Measurements from ENCODE around the gene ANKRD35.
"Not testable (repeated sequence)": the region's sequence is repeated elsewhere in the genome, so short reads cannot be mapped to it uniquely, and the experiment has no call there.

ANKRD35 gene, protein sequence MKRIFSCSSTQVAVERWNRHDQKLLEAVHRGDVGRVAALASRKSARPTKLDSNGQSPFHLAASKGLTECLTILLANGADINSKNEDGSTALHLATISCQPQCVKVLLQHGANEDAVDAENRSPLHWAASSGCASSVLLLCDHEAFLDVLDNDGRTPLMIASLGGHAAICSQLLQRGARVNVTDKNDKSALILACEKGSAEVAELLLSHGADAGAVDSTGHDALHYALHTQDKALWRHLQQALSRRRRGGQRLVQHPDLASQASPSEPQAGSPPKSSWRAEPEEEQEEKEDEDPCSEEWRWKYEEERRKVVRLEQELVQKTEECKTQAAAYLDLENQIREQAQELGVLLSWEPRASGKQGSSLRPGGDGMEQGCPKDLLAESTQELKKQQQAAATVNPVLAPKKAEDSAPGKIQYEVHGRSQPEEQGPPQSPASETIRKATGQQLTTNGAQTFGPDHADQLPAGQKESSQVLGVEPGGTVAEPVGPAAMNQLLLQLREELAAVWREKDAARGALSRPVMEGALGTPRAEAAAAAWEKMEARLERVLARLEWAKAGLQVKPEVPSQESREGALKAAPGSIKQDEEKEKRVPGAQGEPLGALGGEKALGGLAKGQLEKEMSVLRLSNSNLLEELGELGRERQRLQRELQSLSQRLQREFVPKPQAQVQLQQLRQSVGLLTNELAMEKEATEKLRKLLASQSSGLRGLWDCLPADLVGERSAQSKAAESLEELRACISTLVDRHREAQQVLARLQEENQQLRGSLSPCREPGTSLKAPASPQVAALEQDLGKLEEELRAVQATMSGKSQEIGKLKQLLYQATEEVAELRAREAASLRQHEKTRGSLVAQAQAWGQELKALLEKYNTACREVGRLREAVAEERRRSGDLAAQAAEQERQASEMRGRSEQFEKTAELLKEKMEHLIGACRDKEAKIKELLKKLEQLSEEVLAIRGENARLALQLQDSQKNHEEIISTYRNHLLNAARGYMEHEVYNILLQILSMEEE

DNA sequence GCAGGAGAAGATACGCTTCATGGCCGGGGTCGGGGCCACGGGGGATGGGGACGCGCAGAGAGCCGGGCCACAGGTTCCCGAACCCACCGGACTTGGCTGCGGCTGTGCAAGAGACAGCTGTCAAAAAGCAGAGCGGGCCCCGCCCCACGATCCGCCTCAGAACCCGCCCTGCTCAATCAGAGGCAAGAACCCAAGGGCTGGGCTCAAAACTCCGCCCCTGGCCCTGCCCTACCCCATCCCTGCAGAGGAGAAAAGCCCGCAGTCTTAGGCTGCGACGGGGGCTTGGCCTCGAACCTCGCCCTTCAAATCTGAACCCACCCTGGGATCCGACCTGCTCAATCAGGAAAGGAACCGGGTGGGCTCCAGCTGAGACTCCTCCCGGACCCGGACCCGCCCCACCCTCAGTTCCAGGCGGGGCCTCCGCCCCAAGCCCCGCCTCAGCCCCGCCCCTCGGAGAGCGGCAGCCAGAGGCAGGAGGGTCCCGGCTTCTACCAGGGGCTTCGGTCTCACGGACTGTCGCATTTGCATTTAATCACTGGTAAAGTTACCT is at the start of gene ANKRD35:
Gene ANKRD35 (minus strand): TSS at position 129 of the 550 bp plus-strand sequence. CDS start 108 bp downstream, at position 21.
- DNase-seq, result no peak

DNA sequence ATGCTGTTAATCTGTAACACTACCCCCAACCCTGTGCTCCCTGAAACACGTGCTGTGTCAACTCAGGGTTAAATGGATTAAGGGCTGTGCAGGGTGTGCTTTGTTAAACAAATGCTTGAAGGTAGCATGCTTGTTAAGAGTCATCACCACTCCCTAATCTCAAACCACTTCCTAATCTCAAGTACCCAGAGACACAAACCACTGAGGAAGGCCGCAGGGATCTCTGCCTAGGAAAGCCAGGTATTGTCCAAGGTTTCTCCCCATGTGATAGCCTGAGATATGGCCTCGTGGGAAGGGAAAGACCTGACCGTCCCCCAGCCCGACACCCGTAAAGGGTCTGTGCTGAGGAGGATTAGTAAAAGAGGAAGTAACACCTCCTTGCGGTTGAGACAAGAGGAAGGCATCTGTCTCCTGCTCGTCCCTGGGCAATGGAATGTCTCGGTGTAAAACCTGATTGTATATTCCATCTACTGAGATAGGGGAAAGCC is 46.9 kb upstream of the ANKRD35 start:
- DNase-seq, result not testable (repeated sequence)

DNA sequence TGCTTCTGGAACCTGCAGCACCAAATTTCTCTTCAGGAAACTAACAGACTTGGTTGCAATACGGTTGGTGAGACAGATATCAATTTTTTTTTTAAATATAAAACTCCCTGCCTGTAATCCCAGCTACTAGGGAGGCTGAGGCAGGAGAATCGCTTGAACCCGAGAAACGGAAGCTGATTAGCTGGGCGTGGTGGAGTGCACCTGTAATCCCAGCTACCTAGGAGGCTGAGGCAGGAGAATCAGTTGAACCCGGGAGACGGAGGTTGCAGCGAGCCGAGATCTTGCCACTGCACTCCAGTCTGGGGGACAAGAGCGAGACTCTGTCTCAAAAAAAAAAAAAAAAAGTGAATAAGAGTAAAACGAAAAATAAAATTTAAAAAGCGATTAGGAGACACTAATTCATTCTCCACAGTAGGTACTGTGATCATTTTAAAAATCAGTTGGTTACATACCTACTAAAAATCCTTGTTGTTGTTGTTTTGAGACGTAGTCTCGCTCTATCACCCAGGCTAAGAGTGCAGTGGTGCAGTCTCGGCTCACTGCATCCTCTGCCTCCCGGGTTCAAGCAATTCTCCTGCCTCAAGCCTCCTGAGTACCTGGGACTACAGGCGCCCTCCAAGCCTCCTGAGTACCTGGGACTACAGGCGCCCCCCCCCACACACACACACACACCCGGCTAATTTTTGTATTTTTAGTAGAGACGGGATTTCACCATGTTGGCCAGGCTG is 42.4 kb upstream of the ANKRD35 start:
- DNase-seq, result no peak

DNA sequence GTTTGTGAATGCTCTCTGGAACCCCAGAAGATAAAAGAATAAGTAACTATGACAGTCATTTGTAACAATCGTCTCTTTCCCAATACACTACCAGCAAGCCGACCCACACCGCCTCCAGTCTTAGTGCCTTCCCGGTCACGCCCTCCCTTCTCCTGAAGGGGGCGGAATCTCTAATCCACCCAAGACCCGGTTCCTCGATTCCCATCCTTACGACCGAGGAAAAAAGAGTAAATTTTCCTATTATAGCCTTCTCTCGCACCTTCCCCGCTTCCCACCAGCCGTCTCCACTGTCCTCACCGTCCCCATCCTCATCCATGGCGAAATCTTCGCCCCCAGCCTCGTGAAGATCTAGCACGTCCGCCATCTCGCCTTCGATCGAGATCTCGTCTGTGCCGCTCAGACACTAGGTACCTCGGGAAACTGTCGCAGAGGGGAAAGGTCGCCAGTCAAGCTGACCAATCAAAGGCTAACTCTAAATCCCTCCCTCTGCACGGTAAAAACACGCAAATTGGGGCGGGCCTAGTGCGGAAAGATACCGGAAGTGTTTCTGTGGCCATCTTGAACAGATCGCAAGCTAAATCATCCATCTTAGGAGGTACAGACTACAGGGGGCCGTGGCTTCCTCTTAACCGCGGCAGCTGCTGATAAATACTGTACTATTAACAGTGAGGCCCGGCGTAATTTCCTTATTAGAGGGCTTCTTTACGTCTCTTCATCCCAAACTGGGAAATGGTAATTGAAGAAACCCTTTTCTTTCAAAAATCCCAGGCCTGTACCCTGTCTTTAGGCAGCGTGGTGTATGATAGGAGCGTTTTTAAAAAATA is 41.6 kb upstream of the ANKRD35 start, which contains the start of gene RBM8A:
Gene RBM8A (minus strand): TSS at position 422 of the 824 bp plus-strand sequence. CDS start 58 bp downstream, at position 364.
- DNase-seq, result peak; percentile 98

DNA sequence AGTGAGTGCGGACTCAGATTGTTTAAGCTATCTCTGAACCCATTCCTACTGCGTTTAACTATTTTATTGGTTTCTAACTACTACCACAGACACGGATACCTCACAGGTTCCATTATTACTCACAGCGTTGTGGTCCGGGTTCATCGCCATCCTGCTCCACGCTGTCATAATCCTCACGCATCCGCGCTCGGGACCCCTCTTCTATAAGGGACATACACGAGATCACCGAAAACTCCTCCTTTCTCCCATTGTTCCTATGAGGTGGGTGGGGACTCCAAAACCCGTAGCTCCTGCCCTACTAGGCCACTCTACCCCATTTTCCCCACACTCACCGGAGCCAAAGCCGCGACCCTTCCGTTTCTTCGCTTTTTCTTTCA is 41.0 kb upstream of the ANKRD35 start:
- no peak for DNase-seq

DNA sequence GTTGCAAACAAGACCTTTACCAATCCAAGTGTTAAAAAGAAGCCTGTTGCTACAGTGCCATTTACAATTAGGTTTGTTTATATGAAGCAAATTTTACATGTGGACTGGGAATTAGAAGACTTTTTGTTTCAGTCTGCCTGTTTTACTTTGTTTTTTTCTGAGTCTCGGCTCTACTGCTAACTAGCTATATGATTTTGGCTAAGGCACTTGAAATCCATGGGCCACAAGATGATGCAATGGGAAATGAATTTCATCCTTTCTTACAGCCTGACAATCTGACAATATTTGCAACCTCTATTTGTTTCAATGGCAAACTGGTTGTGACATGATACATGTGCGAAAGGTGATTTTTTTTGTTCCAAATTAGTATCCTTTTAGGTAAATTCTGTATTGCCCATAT is 36.6 kb upstream of the ANKRD35 start:
- no peak for DNase-seq

DNA sequence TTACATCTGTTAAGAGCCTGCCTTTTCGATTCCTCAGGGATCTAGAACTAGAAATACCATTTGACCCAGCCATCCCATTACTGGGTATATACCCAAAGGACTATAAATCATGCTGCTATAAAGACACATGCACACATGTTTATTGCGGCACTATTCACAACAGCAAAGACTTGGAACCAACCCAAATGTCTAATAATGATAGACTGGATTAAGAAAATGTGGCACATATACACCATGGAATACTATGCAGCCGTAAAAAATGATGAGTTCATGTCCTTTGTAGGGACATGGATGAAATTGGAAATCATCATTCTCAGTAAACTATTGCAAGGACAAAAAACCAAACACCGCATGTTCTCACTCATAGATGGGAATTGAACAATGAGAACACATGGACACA is 34.6 kb upstream of the ANKRD35 start:
- DNase-seq, result not testable (repeated sequence)

DNA sequence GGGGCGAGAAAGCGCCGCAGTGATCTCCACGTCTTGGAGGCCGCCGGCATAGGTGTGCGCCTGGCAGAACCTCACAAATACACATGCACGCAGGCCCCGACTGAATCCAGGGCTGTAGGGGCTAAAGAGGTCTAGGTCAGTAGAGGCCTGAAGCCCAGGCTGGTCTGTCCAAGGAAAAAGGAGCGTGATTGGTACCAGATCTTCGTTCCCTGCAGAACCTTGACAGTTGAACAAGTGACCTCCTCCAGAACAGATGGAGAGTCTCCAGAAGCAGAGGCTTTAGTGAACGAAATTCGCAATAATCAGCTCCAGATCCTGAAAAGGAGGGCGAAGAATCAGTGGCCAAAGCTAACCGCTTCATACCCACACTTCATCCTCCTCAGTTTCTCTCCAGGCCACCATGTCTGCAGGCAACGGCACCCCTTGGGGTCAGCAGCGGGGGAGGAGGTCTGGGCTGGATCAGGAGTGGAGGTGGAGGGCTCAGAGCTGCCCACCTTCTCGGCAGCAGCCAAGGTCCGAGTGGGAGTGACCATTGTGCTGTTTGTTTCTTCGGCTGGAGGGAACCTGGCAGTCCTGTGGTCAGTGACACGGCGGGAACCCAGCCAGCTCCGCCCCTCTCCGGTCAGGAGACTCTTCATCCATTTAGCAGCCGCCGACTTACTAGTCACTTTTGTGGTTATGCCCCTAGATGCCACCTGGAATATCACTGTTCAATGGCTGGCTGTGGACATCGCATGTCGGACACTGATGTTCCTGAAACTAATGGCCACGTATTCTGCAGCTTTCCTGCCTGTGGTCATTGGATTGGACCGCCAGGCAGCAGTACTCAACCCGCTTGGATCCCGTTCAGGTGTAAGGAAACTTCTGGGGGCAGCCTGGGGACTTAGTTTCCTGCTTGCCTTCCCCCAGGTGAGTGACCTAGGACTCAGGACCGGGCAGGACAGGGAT is 33.6 kb upstream of the ANKRD35 start:
- no peak for DNase-seq

DNA sequence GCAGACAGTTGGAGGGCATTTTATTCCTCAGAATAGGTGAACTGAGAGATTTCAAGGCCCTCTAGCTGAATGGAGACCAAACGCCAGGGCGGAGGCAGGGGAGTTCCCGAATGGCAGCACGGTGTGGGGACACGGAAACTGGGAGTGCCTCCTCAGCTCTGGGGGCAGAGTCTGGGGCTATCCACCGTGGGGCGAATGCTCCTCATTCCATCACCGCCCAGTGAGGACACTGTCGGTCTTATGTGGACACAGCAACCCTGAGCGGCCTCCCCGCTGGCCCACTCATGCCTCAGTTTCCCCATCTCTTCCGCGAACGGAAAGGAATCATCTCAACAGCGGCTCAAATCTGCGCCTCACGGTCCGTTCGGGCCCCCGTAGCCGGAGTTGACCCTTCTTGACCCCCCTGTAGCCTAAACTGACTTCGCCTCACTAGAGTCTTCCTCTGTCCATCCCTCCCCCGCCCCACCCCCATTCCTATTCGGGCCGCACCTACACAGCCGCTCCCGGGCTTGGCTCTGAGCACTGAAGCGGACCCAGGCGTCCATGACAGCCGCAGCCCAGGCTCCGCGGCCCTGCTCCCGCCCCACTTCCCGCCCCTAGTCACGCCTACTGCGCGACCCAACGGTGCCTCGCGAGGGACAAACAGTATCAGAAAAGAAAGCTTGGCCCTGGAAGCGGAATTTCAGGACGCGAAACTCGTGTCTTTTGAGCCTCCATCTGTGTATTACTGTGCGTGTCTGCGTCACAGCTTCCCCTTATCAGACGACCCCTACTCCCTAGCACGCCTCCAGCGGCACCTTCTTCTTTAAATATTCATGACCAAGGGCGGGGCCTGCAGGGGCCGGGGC is 32.7 kb upstream of the ANKRD35 start, which contains the start of gene PEX11B:
Gene PEX11B (minus strand): TSS at position 574 of the 848 bp plus-strand sequence. CDS start 29 bp downstream, at position 545.
- peak; percentile 95 for DNase-seq

DNA sequence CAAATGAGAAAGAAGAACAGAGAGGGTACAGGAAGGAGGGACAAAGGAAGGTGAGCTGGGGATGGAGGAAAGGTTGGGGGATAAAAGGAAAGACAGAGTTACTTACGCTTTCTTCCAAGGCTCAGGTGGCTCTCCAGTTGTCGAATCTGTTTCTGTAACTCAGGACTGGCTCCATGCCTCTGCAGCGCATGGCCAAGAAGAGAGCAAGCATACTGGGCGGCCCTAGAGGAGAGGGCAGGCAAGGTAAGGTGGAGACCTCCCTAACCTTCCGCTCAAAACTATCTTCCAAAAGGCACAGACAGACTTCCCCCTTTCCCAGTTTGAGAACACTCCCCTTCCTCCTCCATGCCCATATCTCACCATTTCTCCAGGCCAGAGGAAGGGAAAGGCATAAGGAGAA is 31.9 kb upstream of the ANKRD35 start:
- DNase-seq, result no peak

DNA sequence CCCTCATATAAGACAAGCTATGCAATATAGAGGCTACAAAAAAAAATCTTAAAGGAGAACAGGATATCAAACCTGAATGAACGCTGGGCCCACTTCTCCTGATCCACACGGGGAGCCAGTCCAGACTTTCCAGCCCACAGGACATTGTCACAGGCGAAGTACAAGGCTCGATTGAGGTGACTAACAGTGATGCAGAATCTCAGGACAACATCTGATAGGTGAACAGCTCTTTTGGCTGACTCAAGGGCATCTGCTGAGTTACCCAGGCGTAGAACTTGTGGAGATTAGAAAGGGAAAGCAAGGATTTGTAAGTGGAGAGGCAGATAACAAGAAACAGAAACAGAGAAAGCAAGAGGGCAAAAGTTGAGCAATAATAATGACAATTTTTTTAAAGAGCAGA is 31.1 kb upstream of the ANKRD35 start:
- no peak for DNase-seq

DNA sequence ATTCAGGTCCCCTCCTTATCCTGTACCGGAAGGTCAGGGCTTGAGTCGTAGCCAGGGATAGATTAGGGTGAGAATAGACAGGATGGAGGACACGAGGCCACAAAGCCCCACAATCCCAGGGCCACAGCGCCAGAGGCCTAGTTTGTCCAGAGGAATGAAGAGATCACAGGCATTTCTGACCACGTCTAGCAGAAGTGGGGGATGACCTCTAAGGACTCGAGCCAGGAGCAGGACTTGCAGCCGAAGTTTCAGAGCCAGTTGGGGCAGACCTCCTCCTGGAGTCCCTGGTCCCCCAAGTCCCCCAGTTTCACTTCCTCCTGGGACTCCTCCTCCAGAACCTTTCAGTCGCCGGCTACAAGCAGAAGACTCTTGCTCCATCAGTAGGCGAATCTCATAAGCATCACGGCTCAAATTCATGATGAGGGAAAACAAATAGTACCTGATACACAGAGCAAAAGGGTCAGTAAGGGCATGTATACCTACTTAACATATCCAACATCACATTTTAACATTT is 26.5 kb upstream of the ANKRD35 start:
- DNase-seq, result no peak

DNA sequence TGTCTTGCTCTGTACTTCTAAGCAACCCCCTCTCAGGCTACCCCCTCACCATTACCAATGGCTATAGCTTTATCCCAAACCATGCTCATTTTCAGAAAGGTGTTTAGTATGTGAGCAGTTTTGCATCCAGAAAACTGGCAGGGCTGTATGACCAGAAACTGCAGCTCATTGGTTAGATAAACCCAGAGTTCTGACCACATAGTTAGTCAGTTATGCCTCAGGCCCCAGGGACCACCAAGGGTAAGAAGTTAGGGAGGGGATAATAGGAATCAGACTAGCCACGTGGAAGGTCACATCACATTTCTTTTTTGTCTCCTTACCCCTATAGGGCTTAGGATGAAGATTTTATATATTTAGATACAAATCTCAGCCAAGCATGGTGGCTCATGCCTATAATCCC is 23.0 kb upstream of the ANKRD35 start:
- DNase-seq, result no peak

DNA sequence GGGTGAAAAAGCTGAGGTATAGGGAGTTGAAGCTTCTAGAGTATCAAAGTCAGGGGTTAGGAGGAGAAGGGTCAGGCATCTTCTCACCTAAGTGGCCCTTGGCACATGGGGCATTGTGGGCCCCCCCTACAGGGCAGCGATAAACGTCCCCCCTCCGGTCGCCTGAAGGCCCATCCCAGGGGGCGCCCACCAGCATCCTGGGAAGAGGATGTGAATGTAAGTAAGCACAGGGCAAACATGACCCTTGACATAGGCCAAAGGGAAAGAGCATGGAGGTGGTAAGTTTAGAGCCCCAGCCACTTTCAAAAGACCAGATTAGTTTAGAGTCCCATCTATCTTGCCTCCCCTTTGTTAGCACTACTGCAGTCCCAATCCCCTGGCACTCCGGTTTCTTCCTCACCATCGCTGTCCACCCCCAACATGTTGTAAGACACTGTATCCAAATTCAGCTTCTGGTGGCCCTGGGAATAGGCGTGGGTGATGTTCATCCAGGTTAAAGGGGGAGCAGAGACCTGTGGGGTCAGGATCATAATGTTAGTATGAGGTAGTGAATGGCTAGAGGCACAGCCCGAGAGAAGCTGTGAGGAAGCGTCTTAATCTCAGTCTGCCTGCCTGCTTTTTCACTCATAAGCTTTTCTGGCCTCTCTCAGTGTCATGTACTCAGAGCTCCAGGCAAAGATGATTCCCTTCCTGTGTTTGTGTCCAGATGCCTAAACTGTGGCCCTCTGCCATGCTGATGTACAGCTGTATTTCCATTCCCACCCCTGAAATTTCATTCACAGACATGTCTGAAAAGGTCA is 21.5 kb upstream of the ANKRD35 start:
- DNase-seq, result no peak

DNA sequence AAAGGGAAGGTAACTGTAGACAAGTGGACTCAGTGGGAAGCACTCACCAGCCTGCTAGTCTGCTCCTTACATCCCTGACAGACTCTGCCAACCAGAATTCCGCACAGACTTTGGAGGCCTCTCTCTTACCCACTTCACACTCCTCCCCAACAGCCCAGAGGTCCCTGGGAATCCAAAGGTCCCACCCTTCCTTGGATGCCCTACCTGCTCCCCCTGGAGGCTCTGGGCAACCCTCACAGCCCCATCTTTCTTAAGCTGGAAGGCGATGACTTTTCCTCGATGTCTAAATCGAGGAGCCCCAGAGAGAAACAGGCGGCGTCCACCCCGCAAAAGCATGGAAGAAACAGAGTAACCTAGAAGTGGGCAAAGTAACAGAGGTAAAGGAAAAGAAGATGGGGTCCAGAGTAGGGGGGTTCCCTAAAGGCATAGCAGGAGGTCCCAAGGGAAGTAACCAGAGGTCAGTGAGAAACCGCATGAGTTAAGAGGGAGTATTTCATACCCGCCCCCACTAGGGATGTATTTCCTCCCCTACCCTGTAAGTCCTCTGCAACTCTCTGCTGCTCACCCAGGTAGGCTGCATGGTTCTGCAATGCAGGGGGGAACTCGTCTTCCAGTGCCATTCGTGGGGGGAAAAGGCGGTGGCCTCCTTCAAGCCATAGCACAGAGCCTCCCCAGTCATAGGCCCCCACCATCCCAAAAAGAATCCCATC is 15.8 kb upstream of the ANKRD35 start:
- DNase-seq, result no peak

DNA sequence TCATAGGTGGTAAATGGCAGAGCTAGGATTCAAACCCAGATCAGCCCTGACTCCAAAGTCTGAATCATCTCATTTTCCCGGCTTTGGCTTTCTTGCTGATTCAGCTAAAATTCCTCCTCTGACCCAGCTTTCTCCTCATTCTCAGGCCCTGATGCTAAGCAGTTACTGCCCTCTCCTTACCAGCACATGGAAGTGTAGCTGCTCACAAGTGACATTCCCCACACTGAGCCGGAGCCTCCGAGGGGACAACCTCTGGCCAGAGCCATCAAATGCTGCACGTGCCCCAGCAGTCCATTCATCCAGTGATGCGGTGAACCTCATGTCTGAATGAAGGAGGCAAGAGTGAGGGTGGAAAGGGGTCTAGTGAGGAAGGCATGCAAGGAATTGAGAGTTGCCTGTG is 13.1 kb upstream of the ANKRD35 start:
- no peak for DNase-seq

DNA sequence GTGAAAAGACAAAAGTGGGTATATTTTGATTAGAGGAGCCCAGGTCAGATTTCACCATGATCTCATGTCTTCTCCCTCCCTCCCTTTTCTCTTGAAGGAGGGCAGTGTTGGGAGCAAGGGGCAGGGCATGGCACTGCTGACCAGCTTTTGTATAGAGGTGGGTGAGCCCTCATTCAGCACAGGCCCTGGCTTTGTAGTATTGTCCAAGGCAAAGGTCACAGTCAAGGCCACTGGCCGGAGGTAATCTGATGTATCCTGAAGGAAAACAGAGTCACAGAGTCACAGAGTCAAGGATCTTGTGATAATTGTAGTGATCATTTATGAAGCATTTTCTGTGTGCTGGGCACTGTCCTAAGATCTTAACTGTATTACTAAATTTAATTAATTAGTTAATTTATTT is 12.3 kb upstream of the ANKRD35 start:
- DNase-seq, result no peak

Data from NCI-H1417 treated with DMSO at 0.1 percent for 48 hours (cell line).